ENCODE data around the gene CCSER1.

DNA sequence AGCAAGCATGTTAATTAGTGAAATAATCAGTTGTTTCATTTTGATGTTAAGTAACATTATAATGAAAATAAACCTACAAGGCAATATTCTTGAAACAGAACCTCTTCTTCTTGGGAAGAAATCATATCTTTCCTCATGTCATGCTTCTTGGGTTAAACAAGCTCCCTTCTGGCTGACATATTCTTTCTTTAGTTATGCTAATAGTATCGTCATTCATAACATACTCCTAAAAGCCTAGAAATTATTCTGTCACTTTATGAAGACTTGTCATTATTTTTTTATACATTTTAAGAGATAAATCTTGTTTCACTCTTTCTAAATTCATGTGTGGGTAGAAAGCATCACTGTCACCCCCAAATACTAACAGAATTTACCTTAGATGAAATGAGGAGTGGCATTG is 1129.6 kb downstream of the CCSER1 start:
- no peak for TF ChIP-seq POLR2AphosphoS5 (IDR thresholded peaks at IDR 0.05; ENCODE audit: low read depth, low read length)
- no peak for TF ChIP-seq REST (IDR thresholded peaks at IDR 0.05; ENCODE audit: insufficient read depth in 1 of 2, low read depth in 2 of 2, low read length in 1 of 2)
- TF ChIP-seq, protein P1, sequence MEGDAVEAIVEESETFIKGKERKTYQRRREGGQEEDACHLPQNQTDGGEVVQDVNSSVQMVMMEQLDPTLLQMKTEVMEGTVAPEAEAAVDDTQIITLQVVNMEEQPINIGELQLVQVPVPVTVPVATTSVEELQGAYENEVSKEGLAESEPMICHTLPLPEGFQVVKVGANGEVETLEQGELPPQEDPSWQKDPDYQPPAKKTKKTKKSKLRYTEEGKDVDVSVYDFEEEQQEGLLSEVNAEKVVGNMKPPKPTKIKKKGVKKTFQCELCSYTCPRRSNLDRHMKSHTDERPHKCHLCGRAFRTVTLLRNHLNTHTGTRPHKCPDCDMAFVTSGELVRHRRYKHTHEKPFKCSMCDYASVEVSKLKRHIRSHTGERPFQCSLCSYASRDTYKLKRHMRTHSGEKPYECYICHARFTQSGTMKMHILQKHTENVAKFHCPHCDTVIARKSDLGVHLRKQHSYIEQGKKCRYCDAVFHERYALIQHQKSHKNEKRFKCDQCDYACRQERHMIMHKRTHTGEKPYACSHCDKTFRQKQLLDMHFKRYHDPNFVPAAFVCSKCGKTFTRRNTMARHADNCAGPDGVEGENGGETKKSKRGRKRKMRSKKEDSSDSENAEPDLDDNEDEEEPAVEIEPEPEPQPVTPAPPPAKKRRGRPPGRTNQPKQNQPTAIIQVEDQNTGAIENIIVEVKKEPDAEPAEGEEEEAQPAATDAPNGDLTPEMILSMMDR (IDR thresholded peaks at IDR 0.05), result no peak
- TF ChIP-seq TCF7L2 (IDR thresholded peaks at IDR 0.05; ENCODE audit: low read depth, low read length), result no peak
